Measurements from ENCODE around the gene GMDS. TPM values are rescaled to one million over a fixed set of nuclear protein-coding genes. Genes with fewer than 3 reads are reported as not detected.

GMDS gene
- total RNA-seq, 1 donor from 2014 or later = 30.1 TPM

DNA sequence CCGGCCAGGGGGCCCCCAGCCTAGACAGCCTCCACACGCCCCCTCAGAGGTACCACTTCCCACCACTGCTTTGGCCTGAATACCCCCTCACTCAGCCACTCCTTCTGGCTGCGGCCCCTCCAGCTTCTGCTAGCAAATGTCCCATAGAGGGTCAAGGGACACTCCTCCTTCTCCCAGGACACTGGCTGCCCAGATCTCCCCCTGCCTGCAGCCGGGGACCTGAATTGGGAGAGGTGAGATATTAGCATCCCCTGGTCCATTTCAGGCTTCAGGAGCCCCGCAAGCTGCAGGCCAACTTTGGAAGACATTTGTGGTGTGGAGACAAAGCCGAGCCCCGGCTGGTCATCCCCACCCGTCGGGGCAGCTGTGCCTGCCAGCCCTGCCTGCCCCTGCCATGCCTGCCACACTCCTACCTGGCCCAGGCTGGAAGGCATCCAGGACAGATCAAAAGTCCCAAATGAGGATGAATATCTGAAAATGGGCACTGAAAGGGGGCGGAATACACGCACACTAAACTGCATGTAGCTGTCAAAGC, 668.2 kb downstream of the GMDS start:
- POLR2A ChIA-PET = no interaction called here
- intact Hi-C loops (cut with micrococcal nuclease) = no loop called here

GRCh38 chr6:1576711-1577110, 668.7 kb downstream of the GMDS start:
- Mint-ChIP-seq H3K4me1 (peaks cover 4% of the 10 kb centered on the region), H3K4me3 (no peak overlapping the region), H3K36me3 (ENCODE audit: low read depth) (no peaks in the 10 kb centered on the region), H3K27ac (no peak overlapping the region), H3K27me3 (peaks cover 18% of the 10 kb centered on the region), H3K9me3 (no peaks in the 10 kb centered on the region)
- intact Hi-C loops (cut with micrococcal nuclease) = no loop called here
- ChIA-PET POLR2A (no interaction called here), CTCF (no interaction called here)
- DNase-seq (no peak), ATAC-seq (ENCODE audit: low read depth) (no peak)
- TF ChIP-seq CTCF (IDR thresholded peaks at IDR 0.05) = no peak

More for the DNA sequence above, 668.2 kb downstream of the GMDS start:
- Mint-ChIP-seq H3K9me3 (no peaks in the 10 kb centered on the region), H3K27me3 (peaks cover 17% of the 10 kb centered on the region), H3K36me3 (ENCODE audit: low read depth) (no peaks in the 10 kb centered on the region), H3K4me3 (no peak overlapping the region), H3K4me1 (peaks cover 4% of the 10 kb centered on the region), H3K27ac (no peak overlapping the region)
- DNase-seq (no peak), ATAC-seq (ENCODE audit: low read depth) (no peak)
- CTCF ChIA-PET = no interaction called here
- TF ChIP-seq CTCF (IDR thresholded peaks at IDR 0.05) = no peak

- ChIA-PET POLR2A (no interaction called here), CTCF (no interaction called here)
- TF ChIP-seq CTCF (IDR thresholded peaks at IDR 0.05) = no peak
- H3K27me3 Mint-ChIP-seq = peaks cover 18% of the 10 kb centered on the region
- DNase-seq (no peak), ATAC-seq (ENCODE audit: low read depth) (no peak)
- peaks cover 4% of the 10 kb centered on the region for H3K4me1 Mint-ChIP-seq
- intact Hi-C loops (cut with micrococcal nuclease) = no loop called here
- peaks cover 4% of the 10 kb centered on the region for H3K9me3 Mint-ChIP-seq
- H3K27ac Mint-ChIP-seq = no peak overlapping the region
- H3K4me3 Mint-ChIP-seq = no peak overlapping the region
- H3K36me3 Mint-ChIP-seq (ENCODE audit: low read depth) = no peaks in the 10 kb centered on the region
These were observed 669.2 kb downstream of the GMDS start for GRCh38 chr6:1576166-1576565.

GRCh38 chr6:1575210-1576041, 670.0 kb downstream of the GMDS start:
- intact Hi-C loops (cut with micrococcal nuclease) = no loop called here
- H3K27ac Mint-ChIP-seq = no peak overlapping the region
- CTCF ChIA-PET = no interaction called here
- peaks cover 4% of the 10 kb centered on the region for H3K4me1 Mint-ChIP-seq
- H3K9me3 Mint-ChIP-seq = peaks cover 12% of the 10 kb centered on the region
- ATAC-seq (ENCODE audit: low read depth) (no peak), DNase-seq (no peak)
- peaks cover 20% of the 10 kb centered on the region for H3K27me3 Mint-ChIP-seq
- TF ChIP-seq CTCF (IDR thresholded peaks at IDR 0.05) = no peak
- POLR2A ChIA-PET = no interaction called here
- H3K36me3 Mint-ChIP-seq (ENCODE audit: low read depth) = no peaks in the 10 kb centered on the region
- H3K4me3 Mint-ChIP-seq = no peak overlapping the region

DNA sequence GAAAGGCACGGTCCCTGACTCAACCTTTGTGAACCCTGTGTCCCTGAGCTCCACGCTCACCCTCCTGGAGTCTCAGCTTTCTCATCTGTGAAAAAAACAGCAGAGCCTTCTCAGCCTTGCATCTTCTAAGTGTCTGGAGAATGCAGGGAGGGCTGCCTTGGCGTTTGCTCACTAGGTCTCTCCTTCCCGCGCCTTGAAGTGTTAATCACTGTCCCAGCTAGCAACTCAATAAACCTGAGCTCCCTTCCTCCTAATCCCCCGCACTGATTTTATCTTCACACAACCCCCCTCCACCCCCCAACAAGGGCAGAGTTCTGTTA, 670.6 kb downstream of the GMDS start:
- Mint-ChIP-seq H3K9me3 (peaks cover 13% of the 10 kb centered on the region), H3K27me3 (peaks cover 19% of the 10 kb centered on the region), H3K36me3 (ENCODE audit: low read depth) (no peaks in the 10 kb centered on the region), H3K4me3 (no peak overlapping the region), H3K27ac (no peak overlapping the region), H3K4me1 (peaks cover 4% of the 10 kb centered on the region)
- no peak for DNase-seq
- ATAC-seq (ENCODE audit: low read depth) = no peak
- POLR2A ChIA-PET = no interaction called here
- no peak for TF ChIP-seq CTCF (IDR thresholded peaks at IDR 0.05)
- CTCF ChIA-PET = no interaction called here
- intact Hi-C loops (cut with micrococcal nuclease) = no loop called here
